Kidney (tissue), 14 donors: ENCODE measurements around the gene TRAF7. TPM values are rescaled to one million over a fixed set of nuclear protein-coding genes. Genes with fewer than 3 reads are reported as not detected.

Experiments
- DNase-seq, 5 donors: peaks; one replicate each; pipeline ENCODE4 v3.0.0-alpha.2; 2013 to 2020
- FAIRE-seq: peaks from 2 replicates; lab custom pipeline; 2012; peaks lifted over from hg19 to GRCh38; lab: Jason Lieb, UNC
- H3K27ac ChIP-seq, 2 donors: one replicate each; pipeline ENCODE4 v1.7.0; 2013; ENCODE audit warnings: low read depth in 2 of 2, low read length in 2 of 2, inconsistent platforms in 1 of 2
- H3K27me3 ChIP-seq: one replicate; pipeline ENCODE4 v1.7.1; 2013; ENCODE audit warnings: low read length, inconsistent platforms; ENCODE audit not compliant: control insufficient read depth, insufficient read depth
- H3K36me3 ChIP-seq, 3 donors: one replicate each; pipeline versions ENCODE4 v1.7.0 to v1.7.1; 2013; ENCODE audit warnings: low read length in 3 of 3, control low read depth in 1 of 3, inconsistent platforms in 1 of 3; ENCODE audit not compliant: insufficient read depth in 3 of 3, control insufficient read depth in 2 of 3
- H3K4me1 ChIP-seq, 3 donors: one replicate each; pipeline versions ENCODE4 v1.7.0 to v1.7.1; 2013; ENCODE audit warnings: low read length in 3 of 3, inconsistent platforms in 1 of 3, low read depth in 1 of 3; ENCODE audit not compliant: control insufficient read depth in 2 of 3, insufficient read depth in 2 of 3
- H3K4me3 ChIP-seq, 3 donors: one replicate each; pipeline versions ENCODE4 v1.7.0 to v1.8.1; 2013; ENCODE audit warnings: low read length in 3 of 3, control low read depth in 1 of 3, inconsistent platforms in 1 of 3
- H3K9ac ChIP-seq, 3 donors: one replicate each; pipeline versions ENCODE4 v1.7.0 to v1.7.1; 2013; ENCODE audit warnings: low read length in 3 of 3, control low read depth in 1 of 3, inconsistent platforms in 1 of 3
- H3K9me3 ChIP-seq, 3 donors: one replicate each; pipeline versions ENCODE4 v1.7.0 to v1.7.1; 2013; ENCODE audit warnings: low read length in 3 of 3, control low read depth in 1 of 3, inconsistent platforms in 1 of 3; ENCODE audit not compliant: control insufficient read depth in 2 of 3, insufficient read depth in 1 of 3
- intact Hi-C: fragments of 100-400 bp; cut with DNase I; formaldehyde crosslinking; loops from one replicate; pipeline ENCODE4 v1.11.1; 2022
- microRNA-seq: library from miRNA; unstranded; fragments of <30 nt; microRNA quantifications from one replicate; pipeline ENCODE4 v1.2.0, GENCODE V29; 2020
- polyA plus RNA-seq: library from polyadenylated mRNA; stranded (reverse); fragments of 350-450 nt; fragmentation: Illumina TruSeq; extraction: RNeasy Lipid Tissue Mini Kit (QIAGEN cat#74804); gene quantifications from one replicate; pipeline ENCODE4 v1.2.3, GENCODE V29; 2014; ENCODE audit warnings: low read depth, low replicate concordance; ENCODE audit not compliant: insufficient read depth
- total RNA-seq: library from RNA; stranded (reverse); fragmentation: NEBNext Ultra II Directional; extraction: Animal tissue kit (Norgen Biotek cat#: 25700); gene quantifications from one replicate; pipeline ENCODE4 v1.2.1, GENCODE V29; 2021
- TF ChIP-seq, protein P1 (sequence below): IDR thresholded peaks from 3 replicates; pipeline ENCODE4 v1.5.1; 2012; ENCODE audit warnings: mild to moderate bottlenecking, moderate library complexity, borderline replicate concordance; ENCODE audit not compliant: insufficient read depth; ENCODE audit errors: extremely low read depth
- donor health status: control.
- donor health status: control.
- donor health status: control.
- donor health status: control.
- donor health status: control.
- donor health status: DM: yes; HTN: yes; CAD: no.
- donor health status: Normal renal cell carcinoma (clear cell type).

The TRAF7 gene
- total and polyA plus RNA-seq, 2 donors from 2014 or later = 26.1 to 66.8 TPM

DNA sequence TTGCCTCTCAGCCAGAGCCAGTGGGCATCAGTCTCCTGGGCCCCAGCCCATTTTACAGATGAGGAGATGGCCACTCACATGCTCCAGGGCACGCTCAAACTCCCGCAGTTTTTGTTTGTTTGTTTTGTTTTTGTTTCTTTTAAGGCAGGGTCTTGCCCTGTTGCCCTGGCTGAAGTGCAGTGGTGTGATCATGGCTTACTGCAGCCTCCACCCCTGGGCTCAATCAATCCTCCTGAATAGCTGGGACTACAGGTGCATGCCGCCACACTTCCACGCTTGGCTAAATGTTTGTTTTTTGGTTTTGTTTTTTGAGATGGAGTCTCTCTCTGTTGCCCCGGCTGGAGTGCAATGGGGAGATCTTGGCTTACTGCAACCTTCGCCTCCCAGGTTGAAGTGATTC is 71.3 kb downstream of the TRAF7 start:
- no peak overlapping the region for H3K9ac ChIP-seq
- no peak for DNase-seq
- H3K36me3 ChIP-seq = peaks cover 0 to 21% (median 9%) of the 10 kb centered on the region in 3 donors

More for the DNA sequence above, 71.3 kb downstream of the TRAF7 start:
- H3K27me3 ChIP-seq = no peaks in the 10 kb centered on the region
- TF ChIP-seq, protein P1, sequence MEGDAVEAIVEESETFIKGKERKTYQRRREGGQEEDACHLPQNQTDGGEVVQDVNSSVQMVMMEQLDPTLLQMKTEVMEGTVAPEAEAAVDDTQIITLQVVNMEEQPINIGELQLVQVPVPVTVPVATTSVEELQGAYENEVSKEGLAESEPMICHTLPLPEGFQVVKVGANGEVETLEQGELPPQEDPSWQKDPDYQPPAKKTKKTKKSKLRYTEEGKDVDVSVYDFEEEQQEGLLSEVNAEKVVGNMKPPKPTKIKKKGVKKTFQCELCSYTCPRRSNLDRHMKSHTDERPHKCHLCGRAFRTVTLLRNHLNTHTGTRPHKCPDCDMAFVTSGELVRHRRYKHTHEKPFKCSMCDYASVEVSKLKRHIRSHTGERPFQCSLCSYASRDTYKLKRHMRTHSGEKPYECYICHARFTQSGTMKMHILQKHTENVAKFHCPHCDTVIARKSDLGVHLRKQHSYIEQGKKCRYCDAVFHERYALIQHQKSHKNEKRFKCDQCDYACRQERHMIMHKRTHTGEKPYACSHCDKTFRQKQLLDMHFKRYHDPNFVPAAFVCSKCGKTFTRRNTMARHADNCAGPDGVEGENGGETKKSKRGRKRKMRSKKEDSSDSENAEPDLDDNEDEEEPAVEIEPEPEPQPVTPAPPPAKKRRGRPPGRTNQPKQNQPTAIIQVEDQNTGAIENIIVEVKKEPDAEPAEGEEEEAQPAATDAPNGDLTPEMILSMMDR = no peak
- H3K4me3 ChIP-seq = no peak overlapping the region
- H3K9me3 ChIP-seq = no peaks in the 10 kb centered on the region
- no peak for FAIRE-seq
- intact Hi-C loops = no loop called here
- H3K27ac ChIP-seq = no peak overlapping the region
- H3K4me1 ChIP-seq = peaks cover 0 to 6% (median 3%) of the 10 kb centered on the region in 3 donors

Small RNA genes lying within 50 kb of the gene (microRNA-seq; reads per million reads assigned to microRNA genes)
- gene MIR3180-5 (not detected), gene MIR4516 (not detected), gene MIR6511B1 (not detected)

Other genes with a start within 250 kb of the TRAF7 start
- gene HS3ST6, start 237.4 kb upstream of the TRAF7 start, total RNA-seq = 0.19 TPM
- 0.73 TPM for gene HS3ST6, start 237.4 kb upstream of the TRAF7 start, polyA plus RNA-seq
- gene MSRB1, start 212.6 kb upstream of the TRAF7 start, total RNA-seq = 32.0 TPM
- 189 TPM for gene MSRB1, start 212.6 kb upstream of the TRAF7 start, polyA plus RNA-seq
- gene RPL3L, start 201.1 kb upstream of the TRAF7 start, total RNA-seq = not detected
- not detected for gene RPL3L, start 201.1 kb upstream of the TRAF7 start, polyA plus RNA-seq
- 123 TPM for gene NDUFB10, start 196.2 kb upstream of the TRAF7 start, total RNA-seq
- gene NDUFB10, start 196.2 kb upstream of the TRAF7 start, polyA plus RNA-seq = 432 TPM
- gene RPS2, start 191.0 kb upstream of the TRAF7 start, total RNA-seq = 1,550 TPM
- gene RPS2, start 191.0 kb upstream of the TRAF7 start, polyA plus RNA-seq = 2,018 TPM
- gene RNF151, start 188.9 kb upstream of the TRAF7 start, total RNA-seq = not detected
- not detected for gene RNF151, start 188.9 kb upstream of the TRAF7 start, polyA plus RNA-seq
- 33.3 TPM for gene TBL3, start 183.7 kb upstream of the TRAF7 start, total RNA-seq
- 38.5 TPM for gene TBL3, start 183.7 kb upstream of the TRAF7 start, polyA plus RNA-seq
- 0.57 TPM for gene NOXO1, start 174.3 kb upstream of the TRAF7 start, total RNA-seq
- gene NOXO1, start 174.3 kb upstream of the TRAF7 start, polyA plus RNA-seq = 0.58 TPM
- 25.0 TPM for gene GFER, start 171.6 kb upstream of the TRAF7 start, total RNA-seq
- gene GFER, start 171.6 kb upstream of the TRAF7 start, polyA plus RNA-seq = 45.6 TPM
- gene SYNGR3, start 165.8 kb upstream of the TRAF7 start, total RNA-seq = 2.2 TPM
- 4.6 TPM for gene SYNGR3, start 165.8 kb upstream of the TRAF7 start, polyA plus RNA-seq
- 34.9 TPM for gene ZNF598, start 146.0 kb upstream of the TRAF7 start, total RNA-seq
- 14.3 TPM for gene ZNF598, start 146.0 kb upstream of the TRAF7 start, polyA plus RNA-seq
- not detected for gene NPW, start 136.0 kb upstream of the TRAF7 start, total RNA-seq
- not detected for gene NPW, start 136.0 kb upstream of the TRAF7 start, polyA plus RNA-seq
- gene NHERF2, start 128.9 kb upstream of the TRAF7 start, total RNA-seq = 238 TPM
- gene NHERF2, start 128.9 kb upstream of the TRAF7 start, polyA plus RNA-seq = 405 TPM
- gene NTHL1, start 107.9 kb upstream of the TRAF7 start, total RNA-seq = 15.3 TPM
- 36.0 TPM for gene NTHL1, start 107.9 kb upstream of the TRAF7 start, polyA plus RNA-seq
- gene TSC2, start 107.8 kb upstream of the TRAF7 start, total RNA-seq = 151 TPM
- 40.0 TPM for gene TSC2, start 107.8 kb upstream of the TRAF7 start, polyA plus RNA-seq
- gene PKD1, start 19.9 kb upstream of the TRAF7 start, total RNA-seq = 88.3 TPM
- 16.2 TPM for gene PKD1, start 19.9 kb upstream of the TRAF7 start, polyA plus RNA-seq
- 1.5 TPM for gene RAB26, start 7.2 kb upstream of the TRAF7 start, total RNA-seq
- 3.0 TPM for gene RAB26, start 7.2 kb upstream of the TRAF7 start, polyA plus RNA-seq
- 0.66 TPM for gene CASKIN1, start 40.8 kb downstream of the TRAF7 start, total RNA-seq
- gene CASKIN1, start 40.8 kb downstream of the TRAF7 start, polyA plus RNA-seq = 0.30 TPM
- gene MLST8, start 49.7 kb downstream of the TRAF7 start, total RNA-seq = 34.0 TPM
- gene MLST8, start 49.7 kb downstream of the TRAF7 start, polyA plus RNA-seq = 63.3 TPM
- gene BRICD5, start 55.1 kb downstream of the TRAF7 start, total RNA-seq = 7.2 TPM
- 8.2 TPM for gene BRICD5, start 55.1 kb downstream of the TRAF7 start, polyA plus RNA-seq
- 13.5 TPM for gene PGP, start 59.1 kb downstream of the TRAF7 start, total RNA-seq
- gene PGP, start 59.1 kb downstream of the TRAF7 start, polyA plus RNA-seq = 21.2 TPM
- gene E4F1, start 67.8 kb downstream of the TRAF7 start, total RNA-seq = 26.0 TPM
- gene E4F1, start 67.8 kb downstream of the TRAF7 start, polyA plus RNA-seq = 13.6 TPM
- 0.88 TPM for gene DNASE1L2, start 80.7 kb downstream of the TRAF7 start, total RNA-seq
- 0.88 TPM for gene DNASE1L2, start 80.7 kb downstream of the TRAF7 start, polyA plus RNA-seq
- gene ECI1, start 95.8 kb downstream of the TRAF7 start, total RNA-seq = 98.1 TPM
- gene ECI1, start 95.8 kb downstream of the TRAF7 start, polyA plus RNA-seq = 233 TPM
- 134 TPM for gene RNPS1, start 112.3 kb downstream of the TRAF7 start, total RNA-seq
- 102 TPM for gene RNPS1, start 112.3 kb downstream of the TRAF7 start, polyA plus RNA-seq
- gene ABCA3, start 184.9 kb downstream of the TRAF7 start, total RNA-seq = 35.5 TPM
- gene ABCA3, start 184.9 kb downstream of the TRAF7 start, polyA plus RNA-seq = 5.5 TPM